ENCODE results near the gene ANKRD44.
A peak's percentile ranks its signal among the peaks of the same experiment; 100 is the strongest.

ANKRD44 gene

GRCh38 chr2:197237291-197238042, 73.1 kb downstream of the ANKRD44 start:
- no peak for DNase-seq (ENCODE audit: low read depth)

DNA sequence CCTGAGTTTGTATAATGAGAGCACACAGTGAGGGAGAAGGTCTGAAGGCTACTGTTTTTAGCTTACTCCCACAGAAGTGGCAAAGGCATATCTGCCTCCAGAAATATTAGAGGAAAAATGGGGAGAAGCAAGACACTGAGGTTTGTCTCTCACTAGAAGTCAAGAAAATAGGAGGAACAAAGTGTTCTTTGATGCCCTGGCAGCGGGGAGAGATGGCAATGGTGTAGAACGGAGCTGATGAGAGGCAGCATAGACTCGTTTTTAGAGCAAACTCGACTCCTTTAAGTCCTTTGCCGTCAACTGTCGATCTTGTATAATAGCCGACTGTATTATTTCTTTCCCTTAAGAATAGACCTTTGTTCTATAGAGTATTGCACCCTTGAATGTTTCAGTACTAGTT, 73.8 kb downstream of the ANKRD44 start:
- DNase-seq (ENCODE audit: low read depth), result no peak

DNA sequence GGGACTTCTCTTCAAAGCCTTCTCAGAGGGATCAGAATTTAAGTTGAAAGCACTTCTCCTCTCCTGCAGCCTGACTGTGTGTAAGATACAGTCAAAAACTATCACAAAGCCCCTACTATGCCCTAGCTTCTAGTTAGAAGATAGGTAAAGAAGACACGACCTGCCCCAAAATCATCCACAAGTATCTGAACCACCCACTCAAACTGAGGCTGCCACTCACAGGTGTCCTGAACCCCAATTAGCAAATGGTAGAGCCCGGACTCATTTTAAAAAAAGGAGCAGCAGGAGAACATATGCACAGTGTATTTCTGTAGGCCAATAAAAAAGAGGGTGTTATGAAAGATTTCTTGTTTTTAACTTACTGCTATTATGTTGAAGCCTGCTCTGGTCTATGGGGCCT, 74.4 kb downstream of the ANKRD44 start:
- DNase-seq (ENCODE audit: low read depth), result no peak

DNA sequence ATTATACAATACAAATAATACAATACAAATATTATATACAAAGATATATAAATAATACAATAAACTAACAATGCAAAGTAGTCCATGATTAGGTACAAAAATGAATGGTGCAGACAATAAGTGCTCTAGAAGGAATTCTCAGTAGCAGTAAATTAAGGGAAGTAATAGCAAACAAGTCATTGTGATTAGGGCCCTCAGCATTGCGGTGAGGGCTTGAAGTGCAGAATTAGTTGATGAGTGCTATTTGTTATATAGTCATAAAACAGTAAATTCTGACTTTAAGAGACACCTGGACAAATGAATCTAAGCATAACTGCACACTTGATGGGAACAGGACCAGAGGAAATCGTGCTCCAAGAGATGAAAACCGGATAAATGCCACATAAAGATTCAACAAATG, 74.9 kb downstream of the ANKRD44 start:
- DNase-seq (ENCODE audit: low read depth), result no peak

- no peak for DNase-seq (ENCODE audit: low read depth)
Measured at GRCh38 chr2:197234671-197235191, 75.8 kb downstream of the ANKRD44 start.

- no peak for DNase-seq (ENCODE audit: low read depth)
Measured at GRCh38 chr2:197233473-197233872, 77.1 kb downstream of the ANKRD44 start.

DNA sequence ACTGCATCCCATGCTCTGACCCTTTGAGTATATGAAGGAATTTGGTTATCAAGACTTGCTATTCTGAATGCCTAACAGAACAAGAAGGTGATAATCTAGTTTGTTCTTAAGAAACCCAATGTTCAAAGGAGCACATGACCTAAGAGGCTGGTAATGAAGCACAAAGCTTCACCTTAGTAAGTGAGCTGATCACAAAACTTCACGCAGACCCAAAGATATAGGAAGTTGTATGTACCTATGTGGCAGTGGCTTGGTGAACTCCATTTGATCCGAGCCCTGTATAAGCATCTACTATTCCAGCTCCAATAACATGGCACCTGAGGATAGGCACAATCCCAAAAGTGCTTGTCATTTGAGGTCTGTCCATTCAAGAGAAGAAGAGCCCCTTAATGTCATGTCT, 78.6 kb downstream of the ANKRD44 start:
- no peak for DNase-seq (ENCODE audit: low read depth)

DNA sequence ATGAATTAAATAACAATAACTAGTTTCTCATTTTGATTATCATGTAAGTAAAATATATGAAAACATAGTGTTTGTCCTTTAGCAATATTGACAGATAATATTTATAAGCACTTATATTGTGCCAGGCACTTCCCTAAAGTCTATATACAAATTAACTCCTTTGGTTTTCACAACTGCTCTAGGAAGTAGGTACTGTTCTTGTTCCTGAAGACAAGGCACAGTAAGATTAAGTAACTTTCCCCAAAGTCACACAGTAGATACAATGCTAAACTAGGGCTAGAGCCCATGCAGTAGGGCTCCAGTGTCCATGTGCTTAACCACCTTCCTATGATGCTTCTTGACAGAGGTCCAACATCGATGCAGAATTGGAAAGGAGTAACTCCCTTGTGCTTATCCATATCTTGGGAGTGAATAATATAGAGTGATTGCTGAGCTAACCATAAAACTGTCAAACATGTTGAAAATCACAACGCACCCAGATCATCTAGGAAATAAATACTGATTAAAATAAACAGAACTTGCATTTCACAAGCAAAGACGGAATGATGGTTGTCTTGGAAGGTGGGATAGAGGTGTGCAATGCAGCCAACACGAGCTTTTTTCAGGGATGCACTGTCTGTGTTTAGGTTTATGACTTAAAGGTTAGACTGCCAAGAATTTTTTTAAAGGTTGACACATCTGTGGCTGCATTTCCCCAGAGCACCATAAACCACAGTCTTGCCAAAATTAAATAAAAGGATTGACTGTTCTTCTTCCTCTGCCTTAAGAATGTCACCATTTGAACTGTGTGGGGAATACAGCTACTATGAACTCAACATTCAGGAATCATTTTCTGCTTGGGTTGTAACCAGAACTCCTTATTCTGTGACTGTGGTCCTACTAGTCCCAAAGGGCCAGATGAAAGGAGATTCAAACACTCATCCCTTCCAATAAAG, 80.8 kb downstream of the ANKRD44 start:
- DNase-seq (ENCODE audit: low read depth), result peak; percentile 29

DNA sequence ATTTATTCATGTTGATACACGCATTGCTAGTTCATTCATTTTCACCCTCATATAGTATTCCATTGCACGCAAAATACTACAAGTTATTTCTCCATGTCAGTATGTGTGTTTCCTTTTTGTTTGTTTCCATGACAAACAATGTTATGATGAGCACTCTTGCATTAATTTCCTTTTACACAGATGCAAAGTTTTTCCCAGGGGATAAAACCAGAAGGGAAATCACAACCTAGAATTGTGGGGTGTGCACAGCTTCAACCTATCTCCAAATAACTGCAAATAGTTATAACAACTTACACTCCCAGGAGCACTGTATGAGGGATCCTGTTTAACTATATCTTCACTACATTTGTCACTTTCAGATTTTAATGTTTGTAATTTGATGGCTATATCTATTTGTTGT, 87.1 kb downstream of the ANKRD44 start:
- no peak for DNase-seq (ENCODE audit: low read depth)

DNA sequence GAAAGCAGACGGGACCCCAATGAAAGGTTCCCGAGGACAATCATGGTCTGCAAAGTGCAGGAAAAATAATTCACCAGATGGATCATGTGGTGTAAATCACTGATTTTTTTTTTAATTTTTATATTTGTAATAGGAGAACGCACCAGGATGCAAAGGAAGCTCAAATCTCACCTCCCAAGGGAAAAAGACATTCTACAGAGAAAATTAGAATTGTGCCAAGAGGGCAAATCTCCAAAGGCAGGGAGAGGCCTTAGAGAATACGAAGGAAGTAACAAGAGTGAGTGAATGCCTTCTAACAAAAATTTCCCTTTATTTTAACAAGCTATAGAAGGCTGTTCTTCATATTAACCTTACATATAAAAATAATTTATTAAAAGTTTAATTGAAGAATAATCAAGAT, 90.9 kb downstream of the ANKRD44 start:
- peak; percentile 54 for DNase-seq (ENCODE audit: low read depth)

DNA sequence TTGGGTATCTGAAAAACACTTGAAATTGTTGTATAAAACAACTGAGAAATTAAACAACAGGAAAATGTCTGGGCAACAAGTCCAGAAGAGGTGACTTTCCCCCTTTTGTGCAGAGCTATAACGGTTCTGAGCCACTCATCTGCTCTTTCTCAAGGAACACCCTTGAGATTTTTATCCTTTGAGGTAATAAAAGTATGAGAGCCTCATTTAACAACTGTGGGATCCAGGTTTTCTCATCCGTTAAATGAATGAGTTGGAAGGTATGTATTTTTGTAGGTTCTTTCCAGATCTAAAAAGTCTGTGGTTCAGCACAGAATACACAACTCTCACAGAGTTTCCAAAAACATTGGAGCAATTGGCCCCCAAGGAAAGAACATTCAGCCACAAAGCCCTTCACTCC, 93.0 kb downstream of the ANKRD44 start:
- DNase-seq (ENCODE audit: low read depth), result no peak

DNA sequence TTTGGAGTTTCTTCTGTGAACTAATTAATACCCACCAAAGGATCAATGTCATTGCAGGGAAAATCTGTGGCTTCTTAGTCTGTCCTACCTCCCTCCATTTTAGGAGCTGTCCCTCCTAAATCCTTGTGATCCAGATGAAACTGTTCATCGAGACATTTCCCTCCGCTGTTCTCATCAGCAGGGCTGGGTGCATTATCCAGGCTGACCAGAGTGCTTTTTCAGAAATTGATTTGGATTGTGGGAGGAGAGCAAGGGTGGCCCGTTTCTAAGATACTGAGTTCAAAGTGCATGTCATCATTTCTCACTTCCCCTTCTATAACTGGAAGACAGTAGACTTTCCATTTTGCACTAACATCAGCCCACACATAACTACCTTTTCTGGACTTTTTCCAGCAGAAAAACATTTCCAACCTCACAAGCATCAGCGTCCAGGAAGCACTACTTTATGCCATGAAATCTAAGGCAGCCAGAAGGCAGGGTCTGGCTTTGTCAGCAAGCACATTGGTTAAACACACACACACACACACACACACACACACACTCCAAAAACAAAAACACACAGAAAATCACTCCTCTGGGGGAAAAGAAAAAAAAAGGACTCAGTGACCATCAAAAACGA, 94.1 kb downstream of the ANKRD44 start:
- no peak for DNase-seq (ENCODE audit: low read depth)

DNA sequence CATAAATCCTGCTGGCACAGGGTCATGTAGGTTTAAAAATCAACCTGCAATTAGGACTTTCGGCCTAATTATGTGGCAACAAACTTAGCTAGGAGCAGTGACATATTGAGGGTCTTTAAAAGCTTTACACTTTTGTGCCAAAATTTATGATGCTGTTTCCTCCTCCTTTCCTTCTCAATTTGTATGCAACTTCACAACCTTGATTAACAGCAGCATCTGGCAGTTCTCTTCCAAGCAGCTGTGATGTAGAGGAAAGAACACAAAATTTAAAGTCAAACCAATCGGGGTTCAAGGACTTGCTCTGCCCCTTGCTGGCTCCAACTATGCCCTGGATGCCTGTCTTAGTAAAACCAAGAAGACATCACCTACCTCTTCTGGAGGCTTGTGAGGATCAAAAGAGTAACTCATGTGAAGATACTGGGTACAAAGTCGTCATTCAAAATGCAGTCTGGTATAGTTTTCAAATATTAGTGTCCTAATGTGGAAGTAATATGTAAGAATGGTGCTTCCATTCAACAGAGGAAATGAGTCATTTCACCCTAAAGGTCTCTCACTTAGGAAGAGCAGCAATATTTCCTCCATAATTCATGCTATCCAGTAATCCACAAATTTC, 94.7 kb downstream of the ANKRD44 start:
- DNase-seq (ENCODE audit: low read depth), result no peak

- DNase-seq (ENCODE audit: low read depth), result no peak
Measured at GRCh38 chr2:197212344-197213262, 98.0 kb downstream of the ANKRD44 start.

GRCh38 chr2:197211881-197212342, 98.7 kb downstream of the ANKRD44 start:
- DNase-seq (ENCODE audit: low read depth), result no peak

GRCh38 chr2:197210430-197210829, 100.2 kb downstream of the ANKRD44 start:
- no peak for DNase-seq (ENCODE audit: low read depth)

GRCh38 chr2:197209742-197210408, 100.7 kb downstream of the ANKRD44 start:
- DNase-seq (ENCODE audit: low read depth), result no peak

- DNase-seq (ENCODE audit: low read depth), result no peak
Measured at GRCh38 chr2:197209246-197209645, 101.3 kb downstream of the ANKRD44 start.

DNA sequence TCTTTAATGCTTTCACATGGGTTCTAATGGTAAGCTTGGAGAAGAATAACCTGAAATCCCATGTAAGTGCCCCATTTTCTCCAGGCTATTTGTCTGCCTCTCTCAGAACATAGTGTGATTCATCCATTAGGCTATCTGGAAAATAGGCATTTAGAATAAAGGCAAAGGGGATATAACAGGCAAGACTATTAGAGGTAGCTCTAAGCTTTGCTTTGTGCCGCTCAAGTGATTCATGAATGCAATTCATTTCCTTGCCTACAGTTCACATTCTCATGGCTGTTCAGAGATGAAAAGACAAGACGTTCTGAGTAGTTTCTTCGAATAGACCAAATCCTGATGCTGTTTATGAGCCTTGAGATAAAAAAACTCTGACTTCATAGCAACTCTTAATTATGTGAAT, 101.7 kb downstream of the ANKRD44 start:
- DNase-seq (ENCODE audit: low read depth), result no peak

GRCh38 chr2:197208024-197208423, 102.6 kb downstream of the ANKRD44 start:
- no peak for DNase-seq (ENCODE audit: low read depth)
